Measurements from ENCODE around the gene CHAT.
"Not testable (repeated sequence)": the region's sequence is repeated elsewhere in the genome, so short reads cannot be mapped to it uniquely, and the experiment has no call there.

The CHAT gene

GRCh38 chr10:49653273-49653929, 39.6 kb downstream of the CHAT start:
- no peak for DNase-seq

GRCh38 chr10:49654036-49654693, 40.3 kb downstream of the CHAT start:
- no peak for DNase-seq

GRCh38 chr10:49655099-49655498, 41.3 kb downstream of the CHAT start:
- DNase-seq = no peak

- DNase-seq = no peak
Observed at GRCh38 chr10:49656845-49657493, 43.1 kb downstream of the CHAT start.

- DNase-seq = no peak
Observed at GRCh38 chr10:49657606-49658005, 43.8 kb downstream of the CHAT start.

GRCh38 chr10:49661140-49661856, 47.5 kb downstream of the CHAT start:
- DNase-seq = no peak

GRCh38 chr10:49662169-49662830, 48.5 kb downstream of the CHAT start:
- DNase-seq = no peak

GRCh38 chr10:49663596-49663995, 49.8 kb downstream of the CHAT start:
- DNase-seq = no peak

GRCh38 chr10:49664006-49664841, 50.4 kb downstream of the CHAT start:
- no peak for DNase-seq

- DNase-seq = no peak
Observed at GRCh38 chr10:49664842-49665355, 51.1 kb downstream of the CHAT start.

- DNase-seq = no peak
Observed at GRCh38 chr10:49666054-49666615, 52.3 kb downstream of the CHAT start.

GRCh38 chr10:49666685-49667084, 52.8 kb downstream of the CHAT start:
- no peak for DNase-seq

- no peak for DNase-seq
Observed at GRCh38 chr10:49667991-49668390, 54.2 kb downstream of the CHAT start.

GRCh38 chr10:49668684-49669083, 54.8 kb downstream of the CHAT start:
- DNase-seq = no peak

- no peak for DNase-seq
Observed at GRCh38 chr10:49678827-49679479, 65.1 kb downstream of the CHAT start.

GRCh38 chr10:49679480-49679893, 65.7 kb downstream of the CHAT start, which contains the start of gene C10orf53:
TSS of gene C10orf53 (plus strand) at chr10:49679651. CDS start at chr10:49679698, 47 bp downstream.
- DNase-seq = no peak

- not testable (repeated sequence) for DNase-seq
Observed at GRCh38 chr10:49682449-49682848, 68.6 kb downstream of the CHAT start.

- no peak for DNase-seq
Observed at GRCh38 chr10:49682879-49683278, 69.0 kb downstream of the CHAT start.

GRCh38 chr10:49686651-49687050, 72.8 kb downstream of the CHAT start:
- no peak for DNase-seq

- no peak for DNase-seq
Observed at GRCh38 chr10:49688261-49688846, 74.5 kb downstream of the CHAT start.
